Trophoblast cell (in vitro differentiated cells and primary cell): Measurements from ENCODE around the gene MED13L.

Source experiments
- DNase-seq, 2 donors: peaks; one replicate each; pipeline ENCODE4 v3.0.0-alpha.2; 2016
- H2AFZ ChIP-seq: 2 replicates; pipeline ENCODE4 v1.6.1; 2013; ENCODE audit warnings: low read length, moderate library complexity, mild to moderate bottlenecking; ENCODE audit not compliant: insufficient read depth, poor library complexity
- H2AK5ac ChIP-seq: 2 replicates; pipeline ENCODE4 v1.6.1; 2013; ENCODE audit warnings: mild to moderate bottlenecking, low read length
- H2BK120ac ChIP-seq: 2 replicates; pipeline ENCODE4 v1.6.1; 2013; ENCODE audit warnings: low read length, mild to moderate bottlenecking, moderate library complexity; ENCODE audit not compliant: insufficient read depth, poor library complexity
- H2BK12ac ChIP-seq: 2 replicates; pipeline ENCODE4 v1.6.1; 2013; ENCODE audit warnings: mild to moderate bottlenecking, low read length, moderate library complexity
- H2BK5ac ChIP-seq: 2 replicates; pipeline ENCODE4 v1.6.1; 2013; ENCODE audit warnings: low read length, low read depth, moderate library complexity, mild to moderate bottlenecking; ENCODE audit not compliant: poor library complexity
- H3K14ac ChIP-seq: 2 replicates; pipeline ENCODE4 v1.6.1; 2013; ENCODE audit warnings: mild to moderate bottlenecking, low read length
- H3K18ac ChIP-seq: 2 replicates; pipeline ENCODE4 v1.6.1; 2013; ENCODE audit warnings: mild to moderate bottlenecking, low read length
- H3K23ac ChIP-seq: 2 replicates; pipeline ENCODE4 v1.6.1; 2013; ENCODE audit warnings: low read length
- H3K27ac ChIP-seq: 2 replicates; pipeline ENCODE4 v1.5.1; 2013; ENCODE audit warnings: low read depth, mild to moderate bottlenecking, inconsistent platforms, low read length, moderate library complexity
- H3K27me3 ChIP-seq: 2 replicates; pipeline ENCODE4 v1.6.1; 2013; ENCODE audit warnings: inconsistent platforms, mild to moderate bottlenecking, low read length, moderate library complexity; ENCODE audit not compliant: insufficient read depth
- H3K36me3 ChIP-seq, 2 experiments: 1 replicate in 1 of 2; 2 replicates in 1 of 2; pipeline ENCODE4 v1.6.1; 2013; ENCODE audit warnings: low read length in 2 of 2, mild to moderate bottlenecking in 2 of 2, moderate library complexity in 1 of 2; ENCODE audit not compliant: insufficient read depth in 2 of 2, control insufficient read depth in 1 of 2
- H3K4ac ChIP-seq: 2 replicates; pipeline ENCODE4 v1.6.1; 2013; ENCODE audit warnings: low read depth, mild to moderate bottlenecking, low read length, moderate library complexity
- H3K4me1 ChIP-seq, 2 experiments: 1 replicate in 1 of 2; 2 replicates in 1 of 2; pipeline ENCODE4 v1.6.1; 2013; ENCODE audit warnings: low read length in 2 of 2, mild to moderate bottlenecking in 2 of 2, moderate library complexity in 1 of 2; ENCODE audit not compliant: insufficient read depth in 2 of 2, control insufficient read depth in 1 of 2
- H3K4me2 ChIP-seq: 2 replicates; pipeline ENCODE4 v1.6.1; 2013; ENCODE audit warnings: inconsistent platforms, mild to moderate bottlenecking, low read length, moderate library complexity
- H3K4me3 ChIP-seq: 2 replicates; pipeline ENCODE4 v1.5.1; 2013; ENCODE audit warnings: mild to moderate bottlenecking, low read depth, low read length, inconsistent platforms
- H3K79me1 ChIP-seq: one replicate; pipeline ENCODE4 v1.6.1; 2013; ENCODE audit warnings: low read length
- H3K79me2 ChIP-seq: 2 replicates; pipeline ENCODE4 v1.6.1; 2013; ENCODE audit warnings: low read length, mild to moderate bottlenecking; ENCODE audit not compliant: control insufficient read depth, insufficient read depth, poor library complexity
- H3K9ac ChIP-seq: 2 replicates; pipeline ENCODE4 v1.6.1; 2013; ENCODE audit warnings: mild to moderate bottlenecking, low read length
- H3K9me3 ChIP-seq: 2 replicates; pipeline ENCODE4 v1.6.1; 2013; ENCODE audit warnings: low read depth, mild to moderate bottlenecking, control low read depth, inconsistent platforms, low read length; ENCODE audit not compliant: insufficient read depth
- H4K12ac ChIP-seq: 2 replicates; pipeline ENCODE4 v1.6.1; 2013; ENCODE audit warnings: low read depth, mild to moderate bottlenecking, low read length, moderate library complexity
- H4K8ac ChIP-seq: 2 replicates; pipeline ENCODE4 v1.6.1; 2013; ENCODE audit warnings: low read depth, mild to moderate bottlenecking, low read length, moderate library complexity
- H4K91ac ChIP-seq: one replicate; pipeline ENCODE4 v1.6.1; 2013; ENCODE audit warnings: low read depth, mild to moderate bottlenecking, low read length, moderate library complexity
- WGBS: extraction: QIAGEN DNeasy Blood & Tissue Kit; methylation state at CpG from one replicate; pipeline ENCODE4 v1.1.7; 2013; ENCODE audit warnings: missing lambda C conversion rate; ENCODE audit not compliant: insufficient read length, insufficient coverage; ENCODE audit errors: extremely low coverage; 5-methylcytosine and 5-hydroxymethylcytosine counted together

Gene MED13L

GRCh38 chr12:116274551-116275375, 2.7 kb downstream of the MED13L start:
- Histone ChIP-seq H3K79me2 (peaks cover 22% of the 10 kb centered on the region), H3K4me1 (peaks cover 5 to 9% of the 10 kb centered on the region in 2 experiments), H3K4ac (no peak overlapping the region), H4K8ac (no peak overlapping the region), H3K18ac (no peak overlapping the region), H2BK12ac (no peak overlapping the region), H4K12ac (no peak overlapping the region), H3K27ac (no peak overlapping the region), H2BK5ac (no peak overlapping the region), H3K4me2 (peak overlapping the region; percentile 44), H3K14ac (no peak overlapping the region), H4K91ac (no peak overlapping the region), H3K4me3 (no peak overlapping the region), H2BK120ac (no peak overlapping the region), H2AK5ac (no peak overlapping the region), H3K27me3 (no peaks in the 10 kb centered on the region), H3K23ac (no peak overlapping the region), H3K79me1 (peaks cover 22% of the 10 kb centered on the region), H3K9me3 (no peaks in the 10 kb centered on the region), H3K9ac (no peak overlapping the region), H3K36me3 (no peaks in the 10 kb centered on the region), H2AFZ (no peak overlapping the region)
- WGBS = no CpG with 5 or more reads among the region's 5 CpGs
- DNase-seq = peak in 1 of 2 donors; percentile 58

GRCh38 chr12:116273813-116274550, 3.5 kb downstream of the MED13L start:
- Histone ChIP-seq H2BK12ac (no peak overlapping the region), H4K91ac (no peak overlapping the region), H3K14ac (no peak overlapping the region), H3K79me2 (peaks cover 26% of the 10 kb centered on the region), H2AFZ (no peak overlapping the region), H3K4me2 (no peak overlapping the region), H4K8ac (no peak overlapping the region), H4K12ac (no peak overlapping the region), H3K9me3 (no peaks in the 10 kb centered on the region), H3K79me1 (peaks cover 22% of the 10 kb centered on the region), H3K27ac (no peak overlapping the region), H3K23ac (no peak overlapping the region), H3K4ac (peak overlapping the region; percentile 75), H2AK5ac (no peak overlapping the region), H3K18ac (no peak overlapping the region), H2BK120ac (no peak overlapping the region), H3K4me1 (peaks cover 5 to 9% of the 10 kb centered on the region in 2 experiments), H3K9ac (no peak overlapping the region), H3K27me3 (no peaks in the 10 kb centered on the region), H2BK5ac (no peak overlapping the region), H3K4me3 (no peak overlapping the region), H3K36me3 (no peaks in the 10 kb centered on the region)
- WGBS = no CpG with 5 or more reads among the region's 4 CpGs
- no peak for DNase-seq

DNA sequence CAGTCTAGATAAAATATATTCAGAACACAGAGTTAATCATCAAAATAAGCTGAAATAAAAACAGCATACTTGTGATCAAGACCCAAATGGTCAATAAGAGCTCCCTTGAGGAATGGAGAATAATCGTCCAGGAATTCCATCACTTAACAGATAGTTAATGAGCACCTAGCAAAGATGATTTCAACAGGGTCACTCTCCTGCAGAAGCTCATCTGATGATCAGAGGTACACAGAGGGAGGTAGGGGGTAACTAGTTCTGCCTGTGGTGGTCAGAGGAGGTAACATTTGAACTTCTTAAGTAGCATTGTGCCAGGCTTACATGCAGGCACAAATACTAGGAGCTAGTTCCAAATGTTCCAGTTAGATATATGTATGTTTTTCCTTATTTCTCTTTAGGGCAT, 9.5 kb downstream of the MED13L start:
- Histone ChIP-seq H4K91ac (no peak overlapping the region), H2AFZ (no peak overlapping the region), H3K27ac (no peak overlapping the region), H3K14ac (no peak overlapping the region), H3K4me3 (no peak overlapping the region), H3K79me2 (peaks cover 18% of the 10 kb centered on the region), H3K9ac (no peak overlapping the region), H3K36me3 (no peaks in the 10 kb centered on the region), H3K18ac (no peak overlapping the region), H3K4ac (peak overlapping the region; percentile 86), H3K23ac (peak overlapping the region; percentile 98), H2AK5ac (no peak overlapping the region), H2BK12ac (no peak overlapping the region), H2BK120ac (no peak overlapping the region), H3K27me3 (no peaks in the 10 kb centered on the region), H3K79me1 (no peaks in the 10 kb centered on the region), H2BK5ac (no peak overlapping the region), H3K4me1 (peaks cover 2 to 13% of the 10 kb centered on the region in 2 experiments), H4K8ac (no peak overlapping the region), H4K12ac (no peak overlapping the region), H3K9me3 (no peaks in the 10 kb centered on the region), H3K4me2 (no peak overlapping the region)
- no peak for DNase-seq
- no CpG with 5 or more reads among the region's 1 CpG for WGBS

DNA sequence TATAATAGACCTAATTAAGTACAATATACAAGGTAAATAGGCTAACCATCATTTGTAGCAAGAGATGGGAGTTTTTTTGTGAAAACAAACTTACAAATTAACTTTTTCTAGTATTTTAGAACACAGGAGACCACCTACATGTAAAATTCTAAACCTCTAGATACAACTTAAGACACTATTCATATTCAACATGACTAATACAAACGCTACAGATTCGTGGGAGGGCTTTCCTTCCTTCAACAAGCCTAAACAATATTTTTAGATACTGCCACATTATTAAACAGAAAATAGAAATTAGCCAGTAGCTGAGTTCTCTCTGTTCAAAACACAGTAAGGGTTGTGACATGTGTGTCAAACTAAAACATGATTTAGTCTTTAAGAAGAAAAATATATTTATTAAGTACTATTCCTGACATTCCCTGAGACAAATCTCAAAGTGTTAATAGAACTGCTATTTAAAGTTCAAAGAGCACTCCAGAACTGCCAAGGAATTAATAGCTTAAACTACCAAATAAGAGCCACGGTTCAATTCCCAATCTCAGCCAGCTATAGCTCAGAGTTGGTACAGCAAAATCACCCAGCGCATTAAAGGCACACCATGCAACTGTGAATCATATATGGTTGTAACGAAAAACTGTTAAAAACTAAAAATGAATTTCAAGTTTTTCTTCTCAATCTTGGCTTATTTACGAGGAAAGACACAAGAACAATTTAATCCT, 10.7 kb downstream of the MED13L start:
- no peaks in the 10 kb centered on the region for H3K27me3 ChIP-seq
- H2BK5ac ChIP-seq = no peak overlapping the region
- H2AFZ ChIP-seq = no peak overlapping the region
- H2AK5ac ChIP-seq = no peak overlapping the region
- no peak overlapping the region for H4K12ac ChIP-seq
- no peaks in the 10 kb centered on the region for H3K36me3 ChIP-seq
- no peak overlapping the region for H3K9ac ChIP-seq
- no peak overlapping the region for H3K18ac ChIP-seq
- H2BK12ac ChIP-seq = no peak overlapping the region
- H3K4me1 ChIP-seq = peaks cover 2 to 13% of the 10 kb centered on the region in 2 experiments
- peak overlapping the region; percentile 86 for H3K4ac ChIP-seq
- H2BK120ac ChIP-seq = no peak overlapping the region
- H3K4me3 ChIP-seq = no peak overlapping the region
- no peak overlapping the region for H4K91ac ChIP-seq
- no peak overlapping the region for H3K23ac ChIP-seq
- H3K14ac ChIP-seq = no peak overlapping the region
- no peaks in the 10 kb centered on the region for H3K9me3 ChIP-seq
- H3K79me1 ChIP-seq = no peaks in the 10 kb centered on the region
- no peak for DNase-seq
- WGBS = no CpG with 5 or more reads among the region's 6 CpGs
- no peak overlapping the region for H3K4me2 ChIP-seq
- H3K27ac ChIP-seq = no peak overlapping the region
- H4K8ac ChIP-seq = no peak overlapping the region
- H3K79me2 ChIP-seq = peaks cover 14% of the 10 kb centered on the region
